IMR-90 (cell line): ENCODE data around the gene DNAH6. TPM values are rescaled to one million over a fixed set of nuclear protein-coding genes. Genes with fewer than 3 reads are reported as not detected.

Experiments
- ATAC-seq: fragments of 200-7000 bp; cut with Tn5 transposase; 2 replicates; pipeline ENCODE4 v1.9.1; 2020; ENCODE audit warnings: low read depth, mild to moderate bottlenecking, moderate library complexity
- BruUV-seq: library from RNA; stranded (reverse); fragments of 400-500 nt; replicated peaks from 2 replicates; lab custom pipeline; 2021; lab: Mats Ljungman, UMichigan
- CTCF ChIA-PET: fragments of 300-600 bp; formaldehyde crosslinking; extraction: SDS; loops from one replicate; lab custom pipeline; 2021; ENCODE audit warnings: antibody characterized with exemption; lab: Yijun Ruan, JAX
- POLR2A ChIA-PET: fragments of 300-600 bp; sonication (Branson Sonifier 250); formaldehyde crosslinking; loops from one replicate; lab custom pipeline; 2022; ENCODE audit warnings: antibody characterized with exemption; ENCODE audit not compliant: unreplicated experiment; lab: Charles Lee
- DNase-seq: peaks from one replicate; pipeline ENCODE4 v3.0.0; 2013
- H2AFZ ChIP-seq: replicated peaks from 2 replicates; pipeline ENCODE3; 2013; ENCODE audit warnings: low read length, mild to moderate bottlenecking; ENCODE audit not compliant: poor library complexity
- H2AK5ac ChIP-seq: 2 replicates; pipeline ENCODE4 v1.6.1; 2013; ENCODE audit warnings: low read depth, low read length, inconsistent platforms
- H2AK9ac ChIP-seq: replicated peaks from 2 replicates; pipeline ENCODE3; 2013; ENCODE audit warnings: mild to moderate bottlenecking, low read depth, low read length, moderate library complexity; ENCODE audit not compliant: poor library complexity
- H2BK120ac ChIP-seq: 2 replicates; pipeline ENCODE4 v1.6.1; 2013; ENCODE audit warnings: low read depth, low read length, inconsistent platforms
- H2BK15ac ChIP-seq: 3 replicates; pipeline ENCODE4 v1.6.1; 2013; ENCODE audit warnings: low read depth, low read length, inconsistent platforms
- H2BK20ac ChIP-seq: 2 replicates; pipeline ENCODE4 v1.6.1; 2013; ENCODE audit warnings: low read depth, mild to moderate bottlenecking, inconsistent platforms, low read length, moderate library complexity
- H2BK5ac ChIP-seq: 2 replicates; pipeline ENCODE4 v1.6.1; 2013; ENCODE audit warnings: mild to moderate bottlenecking, low read depth, low read length, inconsistent platforms; ENCODE audit not compliant: poor library complexity, severe bottlenecking
- H3K14ac ChIP-seq: replicated peaks from 2 replicates; pipeline ENCODE4 v1.6.1; 2013; ENCODE audit warnings: low read depth, low read length, inconsistent platforms
- H3K18ac ChIP-seq: 2 replicates; pipeline ENCODE4 v1.6.1; 2013; ENCODE audit warnings: low read depth, low read length, control low read depth
- H3K23ac ChIP-seq: 2 replicates; pipeline ENCODE4 v1.6.1; 2013; ENCODE audit warnings: low read depth, low read length, inconsistent platforms
- H3K27ac ChIP-seq: 2 replicates; pipeline ENCODE4 v1.5.1; 2013; ENCODE audit warnings: mild to moderate bottlenecking, control low read depth, low read length; ENCODE audit not compliant: insufficient read depth
- H3K27me3 ChIP-seq: 2 replicates; pipeline ENCODE4 v1.6.1; 2013; ENCODE audit warnings: low read length; ENCODE audit not compliant: control insufficient read depth, insufficient read depth
- H3K36me3 ChIP-seq: 2 replicates; pipeline ENCODE4 v1.6.1; 2013; ENCODE audit warnings: low read length, mixed read lengths; ENCODE audit not compliant: control insufficient read depth, insufficient read depth
- H3K4ac ChIP-seq: 2 replicates; pipeline ENCODE4 v1.6.1; 2013; ENCODE audit warnings: low read depth, low read length, inconsistent platforms
- H3K4me1 ChIP-seq: 2 replicates; pipeline ENCODE4 v1.6.1; 2013; ENCODE audit warnings: low read length, mixed read lengths; ENCODE audit not compliant: control insufficient read depth, insufficient read depth
- H3K4me2 ChIP-seq: 2 replicates; pipeline ENCODE4 v1.6.1; 2013; ENCODE audit warnings: low read depth, mild to moderate bottlenecking, control low read depth, low read length, moderate library complexity
- H3K4me3 ChIP-seq: 2 replicates; pipeline ENCODE4 v1.5.1; 2013; ENCODE audit warnings: low read depth, mild to moderate bottlenecking, control low read depth, low read length, moderate library complexity; ENCODE audit not compliant: insufficient read depth
- H3K56ac ChIP-seq: 2 replicates; pipeline ENCODE4 v1.6.1; 2013; ENCODE audit warnings: low read length, inconsistent platforms; ENCODE audit not compliant: insufficient read depth; ENCODE audit errors: extremely low read depth
- H3K79me1 ChIP-seq, 2 experiments: 2 replicates each; pipeline ENCODE4 v1.6.1; 2013; ENCODE audit warnings: low read length in 2 of 2, inconsistent platforms in 1 of 2, low read depth in 1 of 2
- H3K9ac ChIP-seq: 2 replicates; pipeline ENCODE4 v1.6.1; 2013; ENCODE audit warnings: low read depth, low read length, control low read depth
- H3K9me1 ChIP-seq: 2 replicates; pipeline ENCODE4 v1.6.1; 2013; ENCODE audit warnings: low read length, inconsistent platforms; ENCODE audit not compliant: insufficient read depth
- H3K9me3 ChIP-seq: 2 replicates; pipeline ENCODE4 v1.6.1; 2013; ENCODE audit warnings: low read length; ENCODE audit not compliant: control insufficient read depth, insufficient read depth
- H4K20me1 ChIP-seq: 2 replicates; pipeline ENCODE4 v1.6.1; 2013; ENCODE audit warnings: low read length, inconsistent platforms; ENCODE audit not compliant: insufficient read depth
- H4K5ac ChIP-seq: 2 replicates; pipeline ENCODE4 v1.6.1; 2013; ENCODE audit warnings: mild to moderate bottlenecking, low read depth, low read length, control low read depth
- H4K8ac ChIP-seq, 2 experiments: 2 replicates each; pipeline ENCODE4 v1.6.1; 2013; ENCODE audit warnings: low read depth in 2 of 2, low read length in 2 of 2, control low read depth in 1 of 2, inconsistent platforms in 1 of 2
- H4K91ac ChIP-seq: 2 replicates; pipeline ENCODE4 v1.6.1; 2013; ENCODE audit warnings: low read depth, low read length, inconsistent platforms; ENCODE audit not compliant: insufficient read depth
- BHLHE40 ChIP-seq: fragments of 150-350 bp; IDR thresholded peaks from 2 replicates; pipeline ENCODE4 v1.6.1; 2016; ENCODE audit warnings: mild to moderate bottlenecking, low read depth, low read length
- CEBPB ChIP-seq: IDR thresholded peaks from 2 replicates; pipeline ENCODE4 v1.6.1; 2012; ENCODE audit warnings: low read depth, low read length, improper control_type of control experiment
- CHD1 ChIP-seq: IDR thresholded peaks from 2 replicates; pipeline ENCODE4 v1.6.1; 2012; ENCODE audit warnings: low read depth, low read length, improper control_type of control experiment
- ELK1 ChIP-seq: fragments of 150-350 bp; IDR thresholded peaks from 2 replicates; pipeline ENCODE4 v1.6.1; 2016; ENCODE audit warnings: low read depth, mild to moderate bottlenecking, low read length, moderate library complexity, borderline replicate concordance
- FOS ChIP-seq: fragments of 150-350 bp; IDR thresholded peaks from 2 replicates; pipeline ENCODE4 v1.6.1; 2016; ENCODE audit warnings: low read depth, low read length
- MAFK ChIP-seq: IDR thresholded peaks from 2 replicates; pipeline ENCODE4 v1.6.1; 2012; ENCODE audit warnings: low read depth, low read length, improper control_type of control experiment
- MAZ ChIP-seq: IDR thresholded peaks from 2 replicates; pipeline ENCODE4 v1.6.1; 2012; ENCODE audit warnings: low read depth, mild to moderate bottlenecking, low read length, improper control_type of control experiment, moderate library complexity, borderline replicate concordance
- MXI1 ChIP-seq: IDR thresholded peaks from 2 replicates; pipeline ENCODE4 v1.6.1; 2012; ENCODE audit warnings: low read depth, mild to moderate bottlenecking, low read length, moderate library complexity, borderline replicate concordance
- NFE2L2 ChIP-seq: fragments of 150-350 bp; IDR thresholded peaks from 2 replicates; pipeline ENCODE4 v1.6.1; 2016; ENCODE audit warnings: low read depth, mild to moderate bottlenecking, low read length
- POLR2A ChIP-seq: IDR thresholded peaks from 2 replicates; pipeline ENCODE4 v1.6.1; 2012; ENCODE audit warnings: mild to moderate bottlenecking, low read depth, low read length
- RAD21 ChIP-seq: IDR thresholded peaks from 2 replicates; pipeline ENCODE4 v1.6.1; 2012; ENCODE audit warnings: low read length, improper control_type of control experiment
- RCOR1 ChIP-seq: IDR thresholded peaks from 2 replicates; pipeline ENCODE4 v1.6.1; 2012; ENCODE audit warnings: mild to moderate bottlenecking, low read length, improper control_type of control experiment; ENCODE audit not compliant: insufficient replicate concordance
- RFX5 ChIP-seq: IDR thresholded peaks from 2 replicates; pipeline ENCODE4 v1.8.0; 2012; ENCODE audit warnings: low read depth, mild to moderate bottlenecking, low read length, moderate library complexity
- SMC3 ChIP-seq: fragments of 150-350 bp; IDR thresholded peaks from 2 replicates; pipeline ENCODE4 v1.6.1; 2016; ENCODE audit warnings: low read depth, mild to moderate bottlenecking, antibody characterized with exemption, low read length, moderate library complexity
- USF2 ChIP-seq: fragments of 150-350 bp; IDR thresholded peaks from 2 replicates; pipeline ENCODE4 v1.6.1; 2017; ENCODE audit warnings: mild to moderate bottlenecking, antibody characterized with exemption, low read length, low read depth
- WGBS, 2 experiments: methylation state at CpG; one replicate each; pipeline versions ENCODE4 v1.1.5 to v1.1.7; 2013; ENCODE audit warnings: missing lambda C conversion rate in 2 of 2; ENCODE audit not compliant: insufficient read length in 1 of 2; ENCODE audit errors: extremely low coverage in 2 of 2; 5-methylcytosine and 5-hydroxymethylcytosine counted together
- dilution Hi-C: fragments of 300-500 bp; cut with HindIII; formaldehyde crosslinking; loops from one replicate; pipeline ENCODE4 v1.14.3; 2018; ENCODE audit warnings: low sequenced_read_pairs; ENCODE audit not compliant: unreplicated experiment
- in situ Hi-C: fragments of 300-500 bp; cut with MboI; formaldehyde crosslinking; loops from 3 replicates; pipeline ENCODE4 v1.14.3; 2019; ENCODE audit warnings: low sequenced_read_pairs, inconsistent platforms, mixed read lengths
- intact Hi-C: fragments of 100-400 bp; cut with micrococcal nuclease; formaldehyde crosslinking; loops from 2 replicates; pipeline ENCODE4 v1.10.0; 2022
- polyA plus RNA-seq, 3 experiments: library from polyadenylated mRNA; depleted of rRNA; stranded (reverse); fragments of >200 nt; gene quantifications; 2 replicates each; pipeline ENCODE4 v1.2.3, GENCODE V29; 2012; ENCODE audit warnings: low replicate concordance in 1 of 3
- total RNA-seq: library from RNA; depleted of rRNA; stranded (reverse); fragments of >200 nt; gene quantifications from 2 replicates; pipeline ENCODE4 v1.2.3, GENCODE V29; 2012
- TF ChIP-seq, protein P1 (sequence below): conservative IDR thresholded peaks from 2 replicates; pipeline ENCODE4 v1.5.1; 2012; ENCODE audit warnings: mild to moderate bottlenecking, low read depth, low read length, improper control_type of control experiment

The DNAH6 gene
- total and polyA plus RNA-seq, 2 of the 4 experiments (the other 2 are of a cell fraction): under 0.01 to 0.07 TPM

GRCh38 chr2:84727315-84727714 is 211.0 kb downstream of the DNAH6 start:
- DNase-seq (no peak), ATAC-seq (no peak)
- Histone ChIP-seq H2BK15ac (no peak overlapping the region), H3K36me3 (no peaks in the 10 kb centered on the region), H4K91ac (no peak overlapping the region), H4K20me1 (no peaks in the 10 kb centered on the region), H3K18ac (no peak overlapping the region), H2BK20ac (no peak overlapping the region), H3K27me3 (no peaks in the 10 kb centered on the region; the same call in none of the 2 replicates), H2BK120ac (no peak overlapping the region), H3K23ac (no peak overlapping the region), H3K9me1 (no peaks in the 10 kb centered on the region), H3K79me1 (no peaks in the 10 kb centered on the region), H3K27ac (no peak overlapping the region), H3K56ac (no peak overlapping the region), H2AK9ac (no peak overlapping the region), H2AFZ (no peak overlapping the region), H2AK5ac (no peak overlapping the region), H3K14ac (no peak overlapping the region), H3K4me1 (no peaks in the 10 kb centered on the region), H4K5ac (no peak overlapping the region), H3K4me2 (no peak overlapping the region), H4K8ac (no peak overlapping the region), H3K4me3 (no peak overlapping the region), H3K4ac (no peak overlapping the region), H3K9ac (no peak overlapping the region), H2BK5ac (no peak overlapping the region), H3K9me3 (no peaks in the 10 kb centered on the region)
- dilution Hi-C loops: no loop called here
- TF ChIP-seq RFX5 (no peak), CHD1 (no peak), RAD21 (no peak), MAFK (no peak), RCOR1 (no peak), MXI1 (no peak), POLR2A (no peak), BHLHE40 (no peak), NFE2L2 (no peak), SMC3 (no peak), USF2 (no peak), MAZ (no peak), CEBPB (no peak), FOS (no peak), ELK1 (no peak)
- TF ChIP-seq, protein P1, sequence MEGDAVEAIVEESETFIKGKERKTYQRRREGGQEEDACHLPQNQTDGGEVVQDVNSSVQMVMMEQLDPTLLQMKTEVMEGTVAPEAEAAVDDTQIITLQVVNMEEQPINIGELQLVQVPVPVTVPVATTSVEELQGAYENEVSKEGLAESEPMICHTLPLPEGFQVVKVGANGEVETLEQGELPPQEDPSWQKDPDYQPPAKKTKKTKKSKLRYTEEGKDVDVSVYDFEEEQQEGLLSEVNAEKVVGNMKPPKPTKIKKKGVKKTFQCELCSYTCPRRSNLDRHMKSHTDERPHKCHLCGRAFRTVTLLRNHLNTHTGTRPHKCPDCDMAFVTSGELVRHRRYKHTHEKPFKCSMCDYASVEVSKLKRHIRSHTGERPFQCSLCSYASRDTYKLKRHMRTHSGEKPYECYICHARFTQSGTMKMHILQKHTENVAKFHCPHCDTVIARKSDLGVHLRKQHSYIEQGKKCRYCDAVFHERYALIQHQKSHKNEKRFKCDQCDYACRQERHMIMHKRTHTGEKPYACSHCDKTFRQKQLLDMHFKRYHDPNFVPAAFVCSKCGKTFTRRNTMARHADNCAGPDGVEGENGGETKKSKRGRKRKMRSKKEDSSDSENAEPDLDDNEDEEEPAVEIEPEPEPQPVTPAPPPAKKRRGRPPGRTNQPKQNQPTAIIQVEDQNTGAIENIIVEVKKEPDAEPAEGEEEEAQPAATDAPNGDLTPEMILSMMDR: no peak
- POLR2A ChIA-PET: no interaction called here
- in situ Hi-C loops: no loop called here
- intact Hi-C loops: no loop called here
- WGBS, 2 experiments: no CpG with 5 or more reads among the region's 1 CpG
- CTCF ChIA-PET: no interaction called here
- BruUV-seq: no TSS peak
